22Rv1 (cell line): Measurements from ENCODE around the gene LPCAT2.

Experiments
- H3K27ac ChIP-seq: fragments of 450-650 bp; 2 replicates; pipeline ENCODE4 v1.5.1; 2017
- CTCF ChIP-seq: fragments of 450-650 bp; IDR thresholded peaks from 2 replicates; pipeline ENCODE4 v1.5.1; 2017; ENCODE audit warnings: mild to moderate bottlenecking
- ZFX ChIP-seq: fragments of 450-650 bp; IDR thresholded peaks from 2 replicates; pipeline ENCODE4 v1.6.1; 2017; ENCODE audit warnings: antibody characterized with exemption, borderline replicate concordance

LPCAT2 gene

GRCh38 chr16:55491691-55492090 lies 17.2 kb upstream of the LPCAT2 start:
- TF ChIP-seq CTCF, result no peak

GRCh38 chr16:55492756-55493380 lies 16.0 kb upstream of the LPCAT2 start:
- H3K27ac ChIP-seq, result no peak overlapping the region
- TF ChIP-seq CTCF (no peak), ZFX (no peak)

More at GRCh38 chr16:55491691-55492090, 17.2 kb upstream of the LPCAT2 start:
- no peak overlapping the region for H3K27ac ChIP-seq

- no peak overlapping the region for H3K27ac ChIP-seq
- TF ChIP-seq ZFX (no peak), CTCF (no peak)
These were observed 13.9 kb upstream of the LPCAT2 start for GRCh38 chr16:55494994-55495421.

- TF ChIP-seq ZFX, result no peak
- no peak for TF ChIP-seq CTCF
- H3K27ac ChIP-seq, result no peak overlapping the region
These were observed 13.1 kb upstream of the LPCAT2 start for GRCh38 chr16:55495616-55496289.

- no peak for TF ChIP-seq CTCF
- H3K27ac ChIP-seq, result no peak overlapping the region
These were observed 12.2 kb upstream of the LPCAT2 start for GRCh38 chr16:55496509-55497145.

GRCh38 chr16:55497558-55497957 lies 11.3 kb upstream of the LPCAT2 start:
- TF ChIP-seq CTCF, result no peak
- no peak for TF ChIP-seq ZFX
- H3K27ac ChIP-seq, result no peak overlapping the region

GRCh38 chr16:55498101-55498500 lies 10.8 kb upstream of the LPCAT2 start:
- TF ChIP-seq ZFX (no peak), CTCF (no peak)
- no peak overlapping the region for H3K27ac ChIP-seq
